B cell (primary cell): ENCODE measurements around the gene PRR23A.

Source experiments
- CTCF ChIP-seq: fragments of 200-600 bp; IDR thresholded peaks from one replicate; pipeline ENCODE4 v1.8.0; 2022; ENCODE audit warnings: antibody characterized with exemption, mild to moderate bottlenecking
- EZH2 ChIP-seq: IDR thresholded peaks from 2 replicates; pipeline ENCODE4 v1.6.1; 2012; ENCODE audit warnings: borderline replicate concordance, low read depth, mild to moderate bottlenecking, moderate library complexity, low read length; ENCODE audit not compliant: insufficient read depth, poor library complexity, severe bottlenecking

DNA sequence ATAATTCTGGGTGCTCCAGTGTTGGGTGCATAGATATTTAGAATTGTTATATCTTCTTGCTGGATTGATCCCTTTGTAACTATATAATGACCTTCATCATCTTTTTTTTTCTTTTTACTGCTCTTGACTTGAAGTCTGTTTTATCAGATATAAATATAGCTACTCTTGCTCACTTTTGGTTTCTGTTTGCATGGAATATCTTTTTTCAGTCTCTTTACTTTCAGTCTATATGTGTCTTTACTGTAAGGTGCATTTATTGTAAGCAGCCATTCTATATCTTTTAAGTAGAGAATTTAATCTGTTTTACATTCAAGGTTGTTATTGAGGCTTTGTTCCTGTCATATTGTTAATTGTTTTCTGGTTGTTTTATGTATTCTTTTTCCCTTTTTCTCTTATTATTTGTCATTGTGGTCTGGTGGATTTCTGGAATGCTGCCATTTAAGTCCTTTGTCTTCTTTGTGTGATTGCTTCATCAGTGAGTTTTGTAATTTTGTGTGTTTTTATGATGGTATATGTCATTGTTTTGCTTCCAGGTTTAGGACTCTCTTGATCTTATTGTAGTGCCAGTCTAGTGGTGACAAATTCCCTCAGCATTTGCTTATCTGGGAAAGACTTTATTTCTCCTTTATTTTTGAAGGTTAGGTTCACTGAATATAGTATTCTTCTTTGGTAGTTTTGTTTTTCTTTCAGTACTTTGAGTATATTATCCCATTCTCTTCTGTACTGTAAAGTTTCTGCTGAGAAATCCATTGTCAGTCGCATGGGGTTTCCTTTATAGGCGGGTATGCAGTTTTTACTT, 46.9 kb upstream of the PRR23A start:
- TF ChIP-seq CTCF (no peak), EZH2 (no peak)
